T-cell (primary cell): ENCODE data around the gene SULF2. TPM values are rescaled to one million over a fixed set of nuclear protein-coding genes. Genes with fewer than 3 reads are reported as not detected.

Experiments used
- ATAC-seq, 4 experiments: fragments of 200-7000 bp in 3 of 4; fragments of 150-1000 bp in 1 of 4; cut with Tn5 transposase; replicated peaks in 1 of 4; 1 replicate in 3 of 4; 2 replicates in 1 of 4; pipeline ENCODE4 v1.10.0; 2021; ENCODE audit warnings: moderate library complexity in 3 of 4, mild to moderate bottlenecking in 2 of 4, moderate number of reproducible peaks in 1 of 4
- CTCF ChIA-PET, 2 donors: fragments of 300-600 bp; sonication (Branson Sonifier 250); formaldehyde crosslinking; loops; one replicate each; lab custom pipeline; 2022; ENCODE audit warnings: antibody characterized with exemption in 2 of 2; lab: Charles Lee
- POLR2A ChIA-PET, 2 donors: fragments of 300-600 bp; sonication (Branson Sonifier 250); formaldehyde crosslinking; loops; one replicate each; lab custom pipeline; 2022; ENCODE audit warnings: antibody characterized with exemption in 2 of 2; lab: Charles Lee
- DNase-seq, 35 experiments: peaks; one replicate each; pipeline versions ENCODE4 v3.0.0 to v3.0.0-alpha.2; 2013 to 2023
- H3K27ac ChIP-seq: one replicate; pipeline ENCODE4 v1.5.1; 2013; ENCODE audit warnings: low read length
- H3K27me3 ChIP-seq, 2 experiments: replicated peaks in 1 of 2; 1 replicate in 1 of 2; 2 replicates in 1 of 2; pipeline versions ENCODE4 v1.6.1 to v1.7.0; 2013; ENCODE audit warnings: low read length in 1 of 2, mixed read lengths in 1 of 2; ENCODE audit not compliant: control insufficient read depth in 2 of 2, insufficient read depth in 2 of 2; ENCODE audit errors: extremely low read depth in 1 of 2
- H3K36me3 ChIP-seq, 2 donors: 1 replicate in 1 of 2; 2 replicates in 1 of 2; pipeline versions ENCODE4 v1.6.1 to v1.7.0; 2013; ENCODE audit warnings: low read length in 1 of 2; ENCODE audit not compliant: control insufficient read depth in 2 of 2, insufficient read depth in 1 of 2; ENCODE audit errors: extremely low read depth in 1 of 2
- H3K4me1 ChIP-seq, 2 experiments: 1 replicate in 1 of 2; 2 replicates in 1 of 2; pipeline versions ENCODE4 v1.6.1 to v1.7.0; 2013; ENCODE audit warnings: low read length in 2 of 2, mixed read lengths in 1 of 2; ENCODE audit not compliant: insufficient read depth in 2 of 2, control insufficient read depth in 1 of 2; ENCODE audit errors: extremely low read depth in 1 of 2
- H3K4me3 ChIP-seq, 2 donors: 1 replicate in 1 of 2; 2 replicates in 1 of 2; pipeline versions ENCODE4 v1.5.1 to v1.7.0; 2013; ENCODE audit warnings: mild to moderate bottlenecking in 2 of 2, low read length in 1 of 2, moderate library complexity in 1 of 2; ENCODE audit not compliant: control insufficient read depth in 1 of 2; ENCODE audit errors: extremely low read depth in 1 of 2
- H3K9me3 ChIP-seq: 2 replicates; pipeline ENCODE4 v1.7.0; 2013
- H3K27ac Mint-ChIP-seq, 2 donors: one replicate each; pipeline ENCODE4 v1.8.0; 2020 to 2021; ENCODE audit warnings: mild to moderate bottlenecking in 2 of 2, mixed read lengths in 2 of 2
- H3K27me3 Mint-ChIP-seq, 2 donors: one replicate each; pipeline ENCODE4 v1.8.0; 2021 to 2022; ENCODE audit warnings: mixed read lengths in 2 of 2
- H3K36me3 Mint-ChIP-seq: one replicate; pipeline ENCODE4 v1.8.0; 2021; ENCODE audit warnings: mixed read lengths
- H3K4me1 Mint-ChIP-seq, 3 donors: one replicate each; pipeline ENCODE4 v1.8.0; 2020 to 2022; ENCODE audit warnings: mixed read lengths in 3 of 3, mild to moderate bottlenecking in 1 of 3
- H3K4me3 Mint-ChIP-seq, 3 donors: one replicate each; pipeline ENCODE4 v1.8.0; 2020 to 2022; ENCODE audit warnings: mild to moderate bottlenecking in 3 of 3, mixed read lengths in 3 of 3, moderate library complexity in 3 of 3
- H3K9me3 Mint-ChIP-seq, 3 donors: one replicate each; pipeline ENCODE4 v1.8.0; 2020 to 2022; ENCODE audit warnings: mixed read lengths in 3 of 3
- WGBS: methylation state at CpG from one replicate; pipeline ENCODE4 v1.1.5; 2013; ENCODE audit warnings: missing lambda C conversion rate; ENCODE audit not compliant: insufficient coverage; 5-methylcytosine and 5-hydroxymethylcytosine counted together
- total RNA-seq, 35 experiments: library from RNA in 6 of 35; stranded (reverse) in 6 of 35; fragments of 120-200 nt in 1 of 35; gene quantifications; one replicate each; pipeline versions ENCODE4 v1.2.1 to v1.2.4 and lab custom pipeline; 2013 to 2026

SULF2 gene
- total RNA-seq, 5 donors from 2014 or later (not counting 1 experiment from before 2014, with no cell fraction given), result 0.76 to 1.7 (median 1.3) TPM

- H3K9me3 ChIP-seq, result no peaks in the 10 kb centered on the region
- H3K4me3 ChIP-seq, result no peak overlapping the region
- DNase-seq, result no peak
- no peak overlapping the region for H3K27ac ChIP-seq
- WGBS, result 80% methylated on average over 2 of the region's 4 CpGs
- no peak for ATAC-seq
- H3K4me3 Mint-ChIP-seq, result no peak overlapping the region
- ChIA-PET CTCF (no interaction called here), POLR2A (no interaction called here)
- H3K9me3 Mint-ChIP-seq, result peaks cover 0 to 6% (median 0%) of the 10 kb centered on the region in 3 donors
- H3K27me3 ChIP-seq, result peaks cover 0 to 27% of the 10 kb centered on the region in 2 experiments
- no peaks in the 10 kb centered on the region for H3K36me3 Mint-ChIP-seq
- no peaks in the 10 kb centered on the region for H3K36me3 ChIP-seq
- no peaks in the 10 kb centered on the region for H3K4me1 ChIP-seq
- no peaks in the 10 kb centered on the region for H3K4me1 Mint-ChIP-seq
- H3K27me3 Mint-ChIP-seq, result peaks cover 18 to 26% of the 10 kb centered on the region in 2 donors
- H3K27ac Mint-ChIP-seq, result no peak overlapping the region
Observed at GRCh38 chr20:47765691-47766594, 19.3 kb downstream of the SULF2 start.

DNA sequence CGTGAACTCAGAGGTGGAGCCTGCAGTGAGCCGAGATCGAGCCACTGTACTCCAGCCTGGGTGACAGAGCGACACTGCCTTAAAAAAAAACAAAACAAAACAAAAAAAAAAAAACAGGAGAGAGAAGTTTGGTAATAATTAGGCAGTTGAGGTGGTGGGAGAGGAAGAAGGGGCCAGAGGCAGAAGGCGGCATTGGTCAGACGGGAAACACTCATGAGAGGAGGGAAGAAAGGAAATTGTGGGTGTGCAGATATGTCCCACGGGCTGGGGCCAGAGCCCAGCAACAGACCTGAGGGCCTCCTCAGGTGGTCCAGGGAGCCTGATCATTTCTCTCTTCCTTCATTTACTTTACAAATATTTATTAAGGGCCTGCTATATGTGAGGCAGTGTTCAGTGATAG is 20.0 kb downstream of the SULF2 start:
- H3K27ac ChIP-seq, result no peak overlapping the region
- H3K9me3 ChIP-seq, result no peaks in the 10 kb centered on the region
- H3K27me3 ChIP-seq, result peaks cover 0 to 31% of the 10 kb centered on the region in 2 experiments
- H3K4me3 ChIP-seq, result no peak overlapping the region
- no peak overlapping the region for H3K27ac Mint-ChIP-seq
- H3K4me3 Mint-ChIP-seq, result no peak overlapping the region
- POLR2A ChIA-PET, result no interaction called here
- 52% methylated on average over 2 of the region's 7 CpGs for WGBS
- DNase-seq, result no peak
- no peaks in the 10 kb centered on the region for H3K36me3 ChIP-seq
- H3K4me1 Mint-ChIP-seq, result no peaks in the 10 kb centered on the region
- no peak for ATAC-seq
- peaks cover 24 to 32% of the 10 kb centered on the region in 2 donors for H3K27me3 Mint-ChIP-seq
- no peaks in the 10 kb centered on the region for H3K4me1 ChIP-seq
- H3K9me3 Mint-ChIP-seq, result peaks cover 0 to 2% (median 0%) of the 10 kb centered on the region in 3 donors
- no peaks in the 10 kb centered on the region for H3K36me3 Mint-ChIP-seq
- CTCF ChIA-PET, result no interaction called here

GRCh38 chr20:47764154-47764733 is 21.0 kb downstream of the SULF2 start:
- Histone ChIP-seq H3K9me3 (no peaks in the 10 kb centered on the region), H3K27ac (no peak overlapping the region), H3K27me3 (peaks cover 0 to 36% of the 10 kb centered on the region in 2 experiments), H3K36me3 (no peaks in the 10 kb centered on the region), H3K4me3 (no peak overlapping the region), H3K4me1 (no peaks in the 10 kb centered on the region)
- no peak overlapping the region for H3K27ac Mint-ChIP-seq
- DNase-seq (no peak), ATAC-seq (no peak)
- no peaks in the 10 kb centered on the region for H3K4me1 Mint-ChIP-seq
- peaks cover 21 to 38% of the 10 kb centered on the region in 2 donors for H3K27me3 Mint-ChIP-seq
- ChIA-PET POLR2A (no interaction called here), CTCF (no interaction called here)
- H3K4me3 Mint-ChIP-seq, result no peak overlapping the region
- 87% methylated on average over 8 of the region's 8 CpGs for WGBS
- no peaks in the 10 kb centered on the region for H3K36me3 Mint-ChIP-seq
- no peaks in the 10 kb centered on the region for H3K9me3 Mint-ChIP-seq

DNA sequence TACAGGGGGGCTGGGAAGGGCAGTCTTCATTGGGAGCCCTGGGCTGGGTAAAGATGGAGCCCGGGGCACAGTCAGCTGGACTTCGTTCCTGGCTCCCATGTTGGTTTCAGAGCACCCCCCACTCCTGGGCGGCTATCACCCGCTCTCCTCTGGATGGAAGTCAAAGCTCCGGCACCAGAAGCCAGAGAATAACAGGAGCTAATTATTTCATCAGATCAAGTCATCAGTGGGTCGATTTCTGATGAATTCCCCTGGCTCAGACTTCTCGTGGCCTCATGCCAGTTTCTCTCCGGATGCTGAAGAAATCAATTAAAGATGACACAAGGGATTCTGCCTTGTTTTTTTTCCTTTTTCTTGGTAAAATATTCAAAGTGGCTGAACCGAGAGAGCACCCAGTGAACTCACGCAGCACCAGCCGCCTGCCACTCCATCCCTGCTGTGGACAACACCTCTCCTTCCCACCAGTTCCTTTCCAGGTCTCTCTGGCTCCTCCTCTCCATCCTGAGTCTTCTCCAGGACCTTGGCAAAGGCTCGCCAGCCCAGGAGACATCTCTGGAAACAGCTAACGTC is 22.5 kb downstream of the SULF2 start:
- no peaks in the 10 kb centered on the region for H3K4me1 ChIP-seq
- no peak overlapping the region for H3K4me3 ChIP-seq
- Mint-ChIP-seq H3K9me3 (no peaks in the 10 kb centered on the region), H3K4me3 (no peak overlapping the region), H3K27me3 (peaks cover 21 to 40% of the 10 kb centered on the region in 2 donors), H3K27ac (no peak overlapping the region), H3K36me3 (no peaks in the 10 kb centered on the region), H3K4me1 (no peaks in the 10 kb centered on the region)
- no peak for DNase-seq
- H3K36me3 ChIP-seq, result no peaks in the 10 kb centered on the region
- no peak for ATAC-seq
- ChIA-PET POLR2A (no interaction called here), CTCF (no interaction called here)
- peaks cover 0 to 46% of the 10 kb centered on the region in 2 experiments for H3K27me3 ChIP-seq
- 80% methylated on average over 11 of the region's 13 CpGs for WGBS
- H3K27ac ChIP-seq, result no peak overlapping the region
- H3K9me3 ChIP-seq, result no peaks in the 10 kb centered on the region

DNA sequence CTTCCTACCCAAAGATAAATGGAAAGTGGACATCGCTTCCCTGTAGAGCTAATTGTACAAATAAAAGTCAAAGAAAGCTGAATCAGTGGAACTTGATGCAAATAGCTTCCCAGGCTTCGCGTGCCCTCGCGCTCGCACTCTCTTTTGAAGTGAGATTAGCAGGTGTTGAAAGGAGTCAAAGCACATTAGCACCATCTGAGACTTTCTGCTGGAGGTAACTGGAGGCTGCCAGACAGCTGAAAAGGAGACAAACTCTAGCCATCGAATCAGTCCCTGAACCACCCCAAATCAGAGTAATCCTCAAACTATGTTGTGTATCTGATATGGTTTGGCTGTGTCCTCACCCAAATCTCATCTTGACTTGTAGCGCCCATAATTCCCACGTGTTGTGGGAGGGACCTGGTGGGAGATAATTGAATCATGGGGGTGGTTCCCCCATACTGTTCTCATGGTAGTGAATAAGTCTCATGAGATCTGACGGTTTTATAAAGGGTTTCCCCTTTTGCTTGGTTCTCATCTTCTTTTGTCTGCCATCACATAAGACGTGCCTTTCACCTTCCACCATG is 23.7 kb downstream of the SULF2 start:
- Histone ChIP-seq H3K27ac (no peak overlapping the region), H3K4me1 (no peaks in the 10 kb centered on the region), H3K36me3 (no peaks in the 10 kb centered on the region), H3K27me3 (peaks cover 0 to 52% of the 10 kb centered on the region in 2 experiments), H3K4me3 (no peak overlapping the region), H3K9me3 (no peaks in the 10 kb centered on the region)
- Mint-ChIP-seq H3K4me1 (no peaks in the 10 kb centered on the region), H3K4me3 (no peak overlapping the region), H3K27me3 (peaks cover 21 to 40% of the 10 kb centered on the region in 2 donors), H3K36me3 (no peaks in the 10 kb centered on the region), H3K9me3 (no peaks in the 10 kb centered on the region), H3K27ac (no peak overlapping the region)
- ChIA-PET CTCF (no interaction called here), POLR2A (no interaction called here)
- ATAC-seq (no peak), DNase-seq (no peak)
- 53% methylated on average over 3 of the region's 11 CpGs for WGBS

DNA sequence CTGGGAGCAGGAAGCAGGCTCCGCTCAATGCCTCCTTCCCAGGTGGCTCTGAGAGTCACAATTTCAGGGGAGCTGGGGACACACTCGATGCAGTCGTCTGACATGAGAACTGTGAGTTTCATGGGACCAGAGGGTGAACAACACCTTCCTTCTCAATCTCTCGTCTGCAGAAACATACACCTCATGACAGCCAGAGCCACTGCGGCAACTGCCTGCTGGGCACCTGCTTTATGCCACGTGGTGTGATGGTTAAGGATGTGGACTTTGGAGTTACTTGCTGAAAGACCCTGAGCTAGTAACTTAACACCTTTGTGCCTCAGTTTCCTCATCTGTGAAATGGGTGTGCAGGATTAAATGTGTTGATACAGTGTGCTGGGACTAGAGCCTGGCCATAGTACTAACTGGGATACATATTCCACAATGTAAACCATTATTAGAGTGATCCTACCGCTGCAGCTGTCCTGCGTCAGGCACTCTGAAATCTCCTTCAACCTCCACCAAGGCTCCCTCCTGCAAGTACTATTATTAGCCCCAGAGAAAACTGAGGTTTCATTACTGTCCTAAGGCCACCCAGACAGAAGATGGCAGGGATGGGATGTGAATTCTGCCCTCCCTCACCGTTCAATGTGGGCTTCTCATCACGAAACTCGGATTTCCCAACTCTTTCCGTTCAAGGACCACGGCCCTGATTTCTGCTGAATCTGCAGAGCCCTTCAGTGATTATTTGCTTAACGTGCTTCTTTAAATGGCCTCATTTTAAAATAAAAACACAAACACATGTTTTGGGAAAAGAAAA is 24.4 kb downstream of the SULF2 start:
- Mint-ChIP-seq H3K4me3 (no peak overlapping the region), H3K9me3 (no peaks in the 10 kb centered on the region), H3K4me1 (no peaks in the 10 kb centered on the region), H3K36me3 (no peaks in the 10 kb centered on the region), H3K27me3 (peaks cover 21 to 40% of the 10 kb centered on the region in 2 donors), H3K27ac (no peak overlapping the region)
- H3K36me3 ChIP-seq, result no peaks in the 10 kb centered on the region
- H3K4me3 ChIP-seq, result no peak overlapping the region
- no peaks in the 10 kb centered on the region for H3K9me3 ChIP-seq
- ATAC-seq, result no peak
- no peak for DNase-seq
- peaks cover 0 to 52% of the 10 kb centered on the region in 2 experiments for H3K27me3 ChIP-seq
- POLR2A ChIA-PET, result no interaction called here
- CTCF ChIA-PET, result no interaction called here
- no peak overlapping the region for H3K27ac ChIP-seq
- WGBS, result 78% methylated on average over 8 of the region's 14 CpGs
- no peaks in the 10 kb centered on the region for H3K4me1 ChIP-seq
